Kidney (tissue), 14 donors: Measurements from ENCODE around the gene CCDC187. TPM values are rescaled to one million over a fixed set of nuclear protein-coding genes. Genes with fewer than 3 reads are reported as not detected.

Source experiments
- DNase-seq, 5 donors: peaks; one replicate each; pipeline ENCODE4 v3.0.0-alpha.2; 2013 to 2020
- FAIRE-seq: peaks from 2 replicates; lab custom pipeline; 2012; peaks lifted over from hg19 to GRCh38; lab: Jason Lieb, UNC
- H3K27ac ChIP-seq, 2 donors: one replicate each; pipeline ENCODE4 v1.7.0; 2013; ENCODE audit warnings: low read depth in 2 of 2, low read length in 2 of 2, inconsistent platforms in 1 of 2
- H3K27me3 ChIP-seq: one replicate; pipeline ENCODE4 v1.7.1; 2013; ENCODE audit warnings: low read length, inconsistent platforms; ENCODE audit not compliant: control insufficient read depth, insufficient read depth
- H3K36me3 ChIP-seq, 3 donors: one replicate each; pipeline versions ENCODE4 v1.7.0 to v1.7.1; 2013; ENCODE audit warnings: low read length in 3 of 3, control low read depth in 1 of 3, inconsistent platforms in 1 of 3; ENCODE audit not compliant: insufficient read depth in 3 of 3, control insufficient read depth in 2 of 3
- H3K4me1 ChIP-seq, 3 donors: one replicate each; pipeline versions ENCODE4 v1.7.0 to v1.7.1; 2013; ENCODE audit warnings: low read length in 3 of 3, inconsistent platforms in 1 of 3, low read depth in 1 of 3; ENCODE audit not compliant: control insufficient read depth in 2 of 3, insufficient read depth in 2 of 3
- H3K4me3 ChIP-seq, 3 donors: one replicate each; pipeline versions ENCODE4 v1.7.0 to v1.8.1; 2013; ENCODE audit warnings: low read length in 3 of 3, control low read depth in 1 of 3, inconsistent platforms in 1 of 3
- H3K9ac ChIP-seq, 3 donors: one replicate each; pipeline versions ENCODE4 v1.7.0 to v1.7.1; 2013; ENCODE audit warnings: low read length in 3 of 3, control low read depth in 1 of 3, inconsistent platforms in 1 of 3
- H3K9me3 ChIP-seq, 3 donors: one replicate each; pipeline versions ENCODE4 v1.7.0 to v1.7.1; 2013; ENCODE audit warnings: low read length in 3 of 3, control low read depth in 1 of 3, inconsistent platforms in 1 of 3; ENCODE audit not compliant: control insufficient read depth in 2 of 3, insufficient read depth in 1 of 3
- CTCF ChIP-seq: IDR thresholded peaks from 3 replicates; pipeline ENCODE4 v1.5.1; 2012; ENCODE audit warnings: mild to moderate bottlenecking, moderate library complexity, borderline replicate concordance; ENCODE audit not compliant: insufficient read depth; ENCODE audit errors: extremely low read depth
- intact Hi-C: fragments of 100-400 bp; cut with DNase I; formaldehyde crosslinking; loops from one replicate; pipeline ENCODE4 v1.11.1; 2022
- polyA plus RNA-seq: library from polyadenylated mRNA; stranded (reverse); fragments of 350-450 nt; fragmentation: Illumina TruSeq; extraction: RNeasy Lipid Tissue Mini Kit (QIAGEN cat#74804); gene quantifications from one replicate; pipeline ENCODE4 v1.2.3, GENCODE V29; 2014; ENCODE audit warnings: low read depth, low replicate concordance; ENCODE audit not compliant: insufficient read depth
- total RNA-seq: library from RNA; stranded (reverse); fragmentation: NEBNext Ultra II Directional; extraction: Animal tissue kit (Norgen Biotek cat#: 25700); gene quantifications from one replicate; pipeline ENCODE4 v1.2.1, GENCODE V29; 2021
- donor health status: control.
- donor health status: control.
- donor health status: control.
- donor health status: control.
- donor health status: control.
- donor health status: DM: yes; HTN: yes; CAD: no.
- donor health status: Normal renal cell carcinoma (clear cell type).

The CCDC187 gene
- total and polyA plus RNA-seq, 2 donors from 2014 or later, result 0.84 to 2.3 TPM

GRCh38 chr9:136297766-136298735, 5.8 kb downstream of the CCDC187 start:
- Histone ChIP-seq H3K9me3 (no peaks in the 10 kb centered on the region), H3K4me1 (peaks cover 0 to 4% (median 0%) of the 10 kb centered on the region in 3 donors), H3K27ac (no peak overlapping the region), H3K9ac (no peak overlapping the region), H3K4me3 (no peak overlapping the region), H3K36me3 (no peaks in the 10 kb centered on the region), H3K27me3 (no peaks in the 10 kb centered on the region)
- FAIRE-seq, result no peak
- no peak for TF ChIP-seq CTCF
- intact Hi-C loops, result no loop called here
- peak in 1 of 5 donors; percentile 55 for DNase-seq

- no peak overlapping the region for H3K27ac ChIP-seq
- no peak overlapping the region for H3K9ac ChIP-seq
- FAIRE-seq, result no peak
- intact Hi-C loops, result no loop called here
- H3K36me3 ChIP-seq, result no peaks in the 10 kb centered on the region
- peak in 3 of 5 donors; percentile 45 to 78 (median 57) for DNase-seq
- H3K4me3 ChIP-seq, result peak overlapping the region in 1 of 3 donors; percentile 21
- TF ChIP-seq CTCF, result no peak
- no peaks in the 10 kb centered on the region for H3K9me3 ChIP-seq
- H3K27me3 ChIP-seq, result no peaks in the 10 kb centered on the region
- H3K4me1 ChIP-seq, result peaks cover 0 to 4% (median 0%) of the 10 kb centered on the region in 3 donors
These were observed 6.7 kb downstream of the CCDC187 start for GRCh38 chr9:136297016-136297691.

GRCh38 chr9:136296434-136297015, 7.4 kb downstream of the CCDC187 start:
- H3K36me3 ChIP-seq, result no peaks in the 10 kb centered on the region
- FAIRE-seq (no peak), DNase-seq (peak in 1 of 5 donors; percentile 60)
- H3K4me3 ChIP-seq, result peak overlapping the region in 1 of 3 donors; percentile 21
- H3K9ac ChIP-seq, result no peak overlapping the region
- peaks cover 0 to 4% (median 0%) of the 10 kb centered on the region in 3 donors for H3K4me1 ChIP-seq
- intact Hi-C loops, result no loop called here
- no peak for TF ChIP-seq CTCF
- no peaks in the 10 kb centered on the region for H3K9me3 ChIP-seq
- no peaks in the 10 kb centered on the region for H3K27me3 ChIP-seq
- H3K27ac ChIP-seq, result no peak overlapping the region
